K562 (cell line): ENCODE results near the gene VPS13D. TPM values are rescaled to one million over a fixed set of nuclear protein-coding genes. Genes with fewer than 3 reads are reported as not detected.

Experiments used
- BCOR ChIP-seq: fragments of 450-650 bp; IDR thresholded peaks from 2 replicates; pipeline ENCODE4 v1.6.1; 2016
- CHD1 ChIP-seq: fragments of 200-600 bp; sonication (generic); IDR thresholded peaks from one replicate; pipeline ENCODE4 v1.6.1; 2012; ENCODE audit warnings: mild to moderate bottlenecking, moderate library complexity, low read length, inconsistent platforms
- CXXC5 ChIP-seq: fragments of 250-450 bp; sonication (Bioruptor Pico); IDR thresholded peaks from 2 replicates; pipeline ENCODE4 v1.8.0; 2022; ENCODE audit warnings: inconsistent platforms, mild to moderate bottlenecking, moderate library complexity
- HDAC1 ChIP-seq, 2 experiments: fragments of 450-650 bp; IDR thresholded peaks; 2 replicates each; pipeline ENCODE4 v1.6.1; 2016 to 2017; ENCODE audit warnings: inconsistent platforms in 1 of 2, mild to moderate bottlenecking in 1 of 2, moderate library complexity in 1 of 2
- HMGN3 ChIP-seq: IDR thresholded peaks from 2 replicates; pipeline ENCODE4 v1.6.1; 2011; ENCODE audit warnings: borderline replicate concordance, low read depth, mild to moderate bottlenecking, mixed read lengths, low read length; ENCODE audit not compliant: insufficient read length; ENCODE audit errors: extremely low read depth
- MAZ ChIP-seq, 2 experiments: fragments of 450-650 bp in 1 of 2; sonication (generic) in 1 of 2; formaldehyde crosslinking; IDR thresholded peaks in 1 of 2; conservative IDR thresholded peaks in 1 of 2; 2 replicates each; pipeline versions ENCODE4 v1.4.0 to v1.5.0; 2020; ENCODE audit warnings: mild to moderate bottlenecking in 1 of 2, missing genetic modification reagents in 1 of 2
- NR2C2 ChIP-seq, 2 experiments: fragments of 200-800 bp in 1 of 2; sonication (Bioruptor generic) in 1 of 2; sonication (generic) in 1 of 2; formaldehyde crosslinking in 1 of 2; IDR thresholded peaks; 2 replicates each; pipeline versions ENCODE4 v1.6.1 to v1.8.0; 2016 to 2022; ENCODE audit warnings: mild to moderate bottlenecking in 1 of 2, missing compliant biosample characterization in 1 of 2, missing genetic modification characterization in 1 of 2, missing genetic modification reagents in 1 of 2
- SAFB ChIP-seq: fragments of 200-400 bp; formaldehyde crosslinking; IDR thresholded peaks from 2 replicates; pipeline ENCODE4 v1.6.1; 2017; ENCODE audit warnings: low read depth, low read length, borderline replicate concordance
- TAF1 ChIP-seq: IDR thresholded peaks from 2 replicates; pipeline ENCODE4 v1.6.1; 2011; ENCODE audit warnings: mild to moderate bottlenecking, low read length, moderate library complexity; ENCODE audit not compliant: insufficient read depth, control insufficient read depth, severe bottlenecking; ENCODE audit errors: extremely low read depth
- ZBTB40 ChIP-seq, 2 experiments: fragments of 450-650 bp in 1 of 2; sonication (generic) in 1 of 2; formaldehyde crosslinking in 1 of 2; IDR thresholded peaks; 2 replicates each; pipeline versions ENCODE4 v1.7.1 to v1.9.0; 2016 to 2022; ENCODE audit warnings: inconsistent platforms in 1 of 2, mild to moderate bottlenecking in 1 of 2, missing genetic modification reagents in 1 of 2
- ZEB2 ChIP-seq: fragments of 450-650 bp; IDR thresholded peaks from 2 replicates; pipeline ENCODE4 v1.6.1; 2016
- ZNF316 ChIP-seq: fragments of 450-650 bp; IDR thresholded peaks from 2 replicates; pipeline ENCODE4 v1.6.1; 2016
- polyA plus RNA-seq, 8 experiments: library from polyadenylated mRNA; depleted of rRNA in 4 of 8; stranded (reverse) in 5 of 8; unstranded in 3 of 8; fragments of >200 nt; fragmentation: Nextera tagmentation in 2 of 8; fragmentation: Illumina TruSeq in 1 of 8; extraction: Ambion mirVana in 2 of 8; extraction: Trizol in 1 of 8; gene quantifications; 2 replicates each; pipeline versions ENCODE4 v1.2.1 to v1.2.3, GENCODE V29; 2011 to 2014; ENCODE audit warnings: inconsistent platforms in 1 of 8, missing spikeins in 1 of 8
- total RNA-seq, 7 experiments: library from RNA; depleted of rRNA in 6 of 7; stranded (reverse); fragments of >200 nt in 6 of 7; fragmentation: Illumina TruSeq in 2 of 7; extraction: Trizol in 2 of 7; gene quantifications; 2 replicates each; pipeline versions ENCODE4 v1.2.1 to v1.2.3, GENCODE V29; 2011 to 2021; ENCODE audit warnings: low replicate concordance in 1 of 7
- TF ChIP-seq, protein P1 (sequence below), 2 experiments: IDR thresholded peaks; 2 replicates each; pipeline ENCODE4 v1.6.1; 2012; ENCODE audit warnings: improper control_type of control experiment in 2 of 2, low read depth in 2 of 2, low read length in 2 of 2, borderline replicate concordance in 1 of 2

Gene VPS13D
- total and polyA plus RNA-seq, 9 of the 15 experiments (the other 6 are each of a cell fraction or from before 2014, with no cell fraction given), result 6.1 to 51.5 (median 38.5) TPM

GRCh38 chr1:12230549-12231275 is 882 bp downstream of the VPS13D start (continued):
- TF ChIP-seq ZBTB40 (IDR thresholded peaks at IDR 0.05) (0 out of 2 replicates have a peak, but pooled peaks have one; percentile 34), ZBTB40 (CRISPR knock-in tag; IDR thresholded peaks at IDR 0.05) (no peak), ZNF316 (no peak), HDAC1 (IDR thresholded peaks at IDR 0.05) (0 out of 4 replicates have a peak, but pooled peaks of 1 of the 2 experiments have one; percentile 26), TAF1 (peak; percentile 6), BCOR (no peak), ZEB2 (0 out of 2 replicates have a peak, but pooled peaks have one; percentile 44), CXXC5 (CRISPR knock-in tag) (no peak), HMGN3 (peak; percentile 61), SAFB (peak; percentile 58; the same call in 1 of the 2 replicates), NR2C2 (CRISPR knock-in tag; IDR thresholded peaks at IDR 0.05) (no peak), NR2C2 (tag; IDR thresholded peaks at IDR 0.05) (peak; percentile 83), CHD1 (peak; percentile 24), MAZ (CRISPR knock-in tag; conservative IDR thresholded peaks at IDR 0.05 in 1 of 2, IDR thresholded peaks at IDR 0.05 in 1 of 2) (0 out of 4 replicates have a peak, but pooled peaks have one; percentile 10 to 36)
- TF ChIP-seq, protein P1, sequence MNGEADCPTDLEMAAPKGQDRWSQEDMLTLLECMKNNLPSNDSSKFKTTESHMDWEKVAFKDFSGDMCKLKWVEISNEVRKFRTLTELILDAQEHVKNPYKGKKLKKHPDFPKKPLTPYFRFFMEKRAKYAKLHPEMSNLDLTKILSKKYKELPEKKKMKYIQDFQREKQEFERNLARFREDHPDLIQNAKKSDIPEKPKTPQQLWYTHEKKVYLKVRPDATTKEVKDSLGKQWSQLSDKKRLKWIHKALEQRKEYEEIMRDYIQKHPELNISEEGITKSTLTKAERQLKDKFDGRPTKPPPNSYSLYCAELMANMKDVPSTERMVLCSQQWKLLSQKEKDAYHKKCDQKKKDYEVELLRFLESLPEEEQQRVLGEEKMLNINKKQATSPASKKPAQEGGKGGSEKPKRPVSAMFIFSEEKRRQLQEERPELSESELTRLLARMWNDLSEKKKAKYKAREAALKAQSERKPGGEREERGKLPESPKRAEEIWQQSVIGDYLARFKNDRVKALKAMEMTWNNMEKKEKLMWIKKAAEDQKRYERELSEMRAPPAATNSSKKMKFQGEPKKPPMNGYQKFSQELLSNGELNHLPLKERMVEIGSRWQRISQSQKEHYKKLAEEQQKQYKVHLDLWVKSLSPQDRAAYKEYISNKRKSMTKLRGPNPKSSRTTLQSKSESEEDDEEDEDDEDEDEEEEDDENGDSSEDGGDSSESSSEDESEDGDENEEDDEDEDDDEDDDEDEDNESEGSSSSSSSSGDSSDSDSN (IDR thresholded peaks at IDR 0.05; ENCODE audit: borderline replicate concordance in 1 of 2, low read depth in 2 of 2, low read length in 2 of 2), result peak; percentile 91 to 92
